Left hindlimb (tissue), 1 donor: Measurements from ENCODE around the gene PPIG.
"Not testable (repeated sequence)": the region's sequence is repeated elsewhere in the genome, so short reads cannot be mapped to it uniquely, and the experiment has no call there.

ENCODE experiments used
- DNase-seq: peaks from one replicate; pipeline ENCODE4 v3.0.0-alpha.2; 2018

PPIG gene

DNA sequence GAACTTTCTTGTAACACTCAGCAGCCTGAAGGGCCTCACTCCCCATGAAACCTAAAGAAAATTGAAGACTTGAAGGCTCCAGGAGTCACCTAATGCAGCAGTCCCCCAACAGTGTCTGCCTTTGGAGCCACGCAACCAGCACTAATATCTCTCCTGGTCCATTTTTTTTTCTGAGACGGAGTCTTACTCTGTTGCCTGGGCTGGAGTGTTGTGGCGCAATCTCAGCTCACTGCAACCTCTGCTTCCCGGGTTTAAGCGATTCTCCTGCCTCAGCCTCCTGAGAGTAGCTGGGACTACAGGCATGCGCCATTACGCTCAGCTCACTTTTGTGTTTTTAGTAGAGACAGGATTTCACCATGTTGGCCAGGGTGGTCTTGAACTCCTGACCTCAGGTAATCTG is 12.4 kb downstream of the PPIG start:
- DNase-seq: not testable (repeated sequence)

DNA sequence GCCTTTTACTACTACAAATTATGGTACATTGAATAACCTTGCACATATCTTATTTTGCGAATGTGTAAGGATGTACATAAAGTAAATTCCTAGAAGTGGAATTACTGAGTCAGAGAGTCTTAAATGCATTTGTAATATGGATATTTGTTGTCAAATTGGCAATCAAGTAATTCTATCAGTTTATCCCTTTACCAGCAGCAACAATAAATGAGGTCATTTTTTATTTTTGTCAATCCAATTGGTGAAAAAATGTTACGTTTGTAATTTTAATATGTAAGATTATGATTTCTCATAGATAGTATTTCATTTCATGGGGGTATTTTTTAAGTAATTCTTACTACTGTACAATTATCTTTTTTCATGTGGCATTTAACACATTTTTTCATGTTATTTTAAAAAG is 14.8 kb downstream of the PPIG start:
- DNase-seq: no peak

DNA sequence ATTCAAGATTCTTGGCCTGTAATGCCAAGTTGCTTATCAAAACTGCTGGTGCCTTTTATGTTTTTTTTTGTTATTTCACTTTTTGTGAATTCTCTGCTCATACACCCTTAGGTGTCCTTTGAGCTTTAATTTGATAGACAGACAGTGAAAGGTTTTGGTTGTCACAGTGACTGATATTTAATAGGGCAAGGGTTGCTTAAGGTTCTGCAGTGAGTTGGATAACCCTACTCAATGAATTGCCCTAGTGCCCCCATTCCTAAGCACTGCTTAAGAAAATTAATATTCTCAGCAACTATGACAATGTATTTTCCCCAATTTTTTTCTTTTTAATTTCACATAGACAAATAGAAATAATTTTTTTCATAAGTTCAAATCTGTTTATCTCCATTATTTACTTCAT is 15.4 kb downstream of the PPIG start:
- no peak for DNase-seq

DNA sequence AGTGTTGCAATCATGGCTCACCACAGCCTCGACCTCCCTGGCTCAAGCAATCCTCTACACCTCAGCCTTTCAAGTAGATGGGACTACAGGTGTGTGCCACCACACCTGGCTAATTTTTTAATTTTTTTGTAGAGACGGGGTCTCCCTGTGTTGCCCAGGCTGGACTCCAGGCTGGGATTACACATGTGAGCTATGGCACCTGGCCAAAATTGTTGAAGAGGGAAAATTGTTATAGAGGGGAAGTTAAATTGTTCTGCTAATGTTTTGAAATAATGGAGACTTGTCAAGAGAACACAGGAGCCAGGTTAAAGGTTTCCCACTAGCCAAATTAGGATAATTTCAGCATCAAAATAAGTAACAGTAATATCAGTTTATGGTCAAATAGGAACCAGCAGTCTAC is 25.1 kb downstream of the PPIG start:
- no peak for DNase-seq

DNA sequence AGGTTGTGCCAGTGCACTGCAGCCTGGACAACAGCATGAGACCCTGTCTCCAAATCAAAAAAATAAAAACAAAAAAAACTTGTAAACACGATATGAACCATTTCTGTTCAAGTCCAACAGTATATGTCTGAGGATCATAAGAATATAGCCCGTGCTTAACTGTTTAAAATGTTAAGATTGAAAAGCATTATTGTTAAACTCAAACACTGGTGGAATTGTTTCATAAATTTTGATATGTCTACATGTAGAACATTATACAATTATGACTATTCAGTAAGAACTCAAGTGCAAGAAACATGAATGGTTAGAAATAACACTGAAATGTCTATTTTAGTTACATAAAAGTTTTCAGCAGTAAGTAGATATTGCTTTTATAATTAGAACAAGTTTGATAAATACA is 29.7 kb downstream of the PPIG start:
- DNase-seq: no peak

DNA sequence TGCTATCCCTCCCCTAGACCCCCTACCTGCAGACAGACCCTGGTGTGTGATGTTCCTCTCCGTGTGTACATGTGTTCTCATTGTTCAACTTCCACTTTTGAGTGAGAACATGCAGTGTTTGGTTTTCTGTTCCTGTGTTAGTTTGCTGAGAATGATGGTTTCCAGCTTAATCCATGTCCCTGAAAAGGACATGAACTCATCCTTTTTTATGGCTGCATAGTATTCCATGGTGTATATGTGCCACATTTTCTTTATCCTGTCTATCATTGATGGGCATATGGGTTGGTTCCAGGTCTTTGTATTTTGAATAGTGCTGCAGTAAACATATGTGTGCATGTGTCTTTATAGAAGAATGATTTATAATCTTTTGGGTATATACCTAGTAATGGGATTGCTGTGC is 31.8 kb downstream of the PPIG start:
- not testable (repeated sequence) for DNase-seq

DNA sequence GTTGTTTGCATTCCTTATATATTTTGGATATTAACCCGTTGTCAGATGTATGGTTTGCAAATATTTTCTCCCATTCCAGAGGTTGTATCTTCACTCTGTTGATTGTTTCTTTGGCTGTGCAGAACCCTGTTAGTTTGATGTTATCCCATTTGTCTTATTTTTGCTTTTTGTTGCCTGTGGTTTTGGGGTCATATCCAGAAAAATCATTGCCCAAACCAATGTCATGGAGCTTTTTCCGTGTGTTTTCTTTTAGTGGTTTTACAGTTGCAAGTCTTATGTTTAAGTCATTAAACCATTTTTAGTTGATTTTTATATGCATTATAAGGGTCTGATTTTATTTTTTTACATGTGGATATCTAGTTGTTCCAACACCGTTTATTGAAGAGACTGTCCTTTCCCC is 35.8 kb downstream of the PPIG start:
- DNase-seq: no peak

DNA sequence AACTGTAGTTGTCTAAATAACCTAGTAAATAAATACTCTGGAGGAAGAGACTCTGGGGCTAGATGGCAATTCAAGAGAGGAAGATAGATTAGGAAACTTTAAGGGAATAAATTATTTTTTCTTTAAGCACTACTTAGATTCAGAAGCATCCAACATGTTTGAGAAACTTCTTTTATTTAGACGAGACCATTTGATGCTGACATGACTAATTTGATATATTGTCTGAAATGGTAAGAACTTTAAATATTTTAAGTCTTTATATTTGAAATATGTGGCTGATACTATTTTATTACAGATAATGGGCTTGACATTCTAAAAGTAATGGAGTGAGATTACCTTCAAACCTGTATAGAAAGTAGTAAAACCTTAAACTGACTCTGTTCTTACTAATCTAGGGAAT is 36.4 kb downstream of the PPIG start:
- no peak for DNase-seq

DNA sequence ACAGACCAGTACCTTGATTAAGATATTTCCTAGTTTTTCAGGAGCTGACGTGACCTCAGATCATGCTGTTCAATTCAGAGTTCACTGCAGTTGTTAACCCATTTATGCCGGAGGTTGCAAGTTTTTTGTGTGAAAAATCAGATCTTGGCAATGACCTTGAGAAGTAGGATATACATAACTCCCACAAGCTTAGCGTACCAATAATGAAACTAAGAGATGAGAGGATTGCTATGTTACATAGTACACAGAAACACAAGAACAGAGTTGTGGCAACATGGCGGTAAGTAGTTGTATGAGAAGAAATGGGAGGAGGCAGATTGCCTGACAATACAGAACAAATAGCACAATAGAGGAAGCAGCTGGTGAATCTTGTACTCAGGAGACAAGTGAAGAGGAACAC is 39.1 kb downstream of the PPIG start:
- DNase-seq: no peak

DNA sequence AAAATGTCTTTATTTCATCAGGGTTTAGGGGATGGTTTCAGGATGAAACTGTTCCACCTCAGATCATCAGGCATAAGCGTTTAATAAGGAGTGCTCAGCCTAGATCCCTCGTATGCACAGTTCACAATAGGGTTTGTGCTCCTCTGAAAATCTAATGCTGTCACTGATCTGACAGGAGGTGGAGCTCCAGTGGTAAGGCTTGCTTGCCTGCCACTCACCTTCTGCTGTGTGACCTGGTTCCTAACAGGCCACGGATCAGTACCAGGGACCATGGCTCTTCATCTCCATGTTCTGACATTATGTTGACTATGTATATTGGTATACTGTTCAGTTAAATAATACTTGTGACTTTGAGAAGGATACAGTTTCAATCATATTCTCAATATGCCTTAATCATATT is 41.6 kb downstream of the PPIG start:
- no peak for DNase-seq

DNA sequence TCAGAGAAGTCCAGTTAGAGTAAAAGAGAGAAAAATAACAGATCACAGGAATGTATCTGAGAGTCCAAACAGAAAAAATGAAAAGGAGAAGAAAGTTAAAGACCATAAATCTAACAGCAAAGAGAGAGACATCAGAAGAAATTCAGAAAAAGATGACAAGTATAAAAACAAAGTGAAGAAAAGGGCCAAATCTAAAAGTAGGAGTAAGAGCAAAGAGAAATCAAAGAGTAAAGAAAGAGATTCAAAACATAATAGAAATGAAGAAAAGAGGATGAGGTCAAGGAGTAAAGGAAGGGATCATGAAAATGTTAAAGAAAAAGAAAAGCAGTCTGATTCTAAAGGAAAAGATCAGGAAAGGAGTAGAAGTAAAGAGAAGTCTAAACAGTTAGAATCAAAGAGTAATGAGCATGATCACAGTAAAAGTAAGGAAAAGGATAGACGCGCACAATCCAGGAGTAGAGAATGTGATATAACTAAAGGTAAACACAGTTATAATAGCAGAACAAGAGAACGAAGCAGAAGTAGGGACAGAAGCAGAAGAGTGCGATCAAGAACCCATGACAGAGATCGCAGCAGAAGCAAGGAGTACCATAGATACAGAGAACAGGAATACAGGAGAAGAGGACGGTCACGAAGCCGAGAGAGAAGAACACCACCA is 52.4 kb downstream of the PPIG start:
- DNase-seq: no peak

DNA sequence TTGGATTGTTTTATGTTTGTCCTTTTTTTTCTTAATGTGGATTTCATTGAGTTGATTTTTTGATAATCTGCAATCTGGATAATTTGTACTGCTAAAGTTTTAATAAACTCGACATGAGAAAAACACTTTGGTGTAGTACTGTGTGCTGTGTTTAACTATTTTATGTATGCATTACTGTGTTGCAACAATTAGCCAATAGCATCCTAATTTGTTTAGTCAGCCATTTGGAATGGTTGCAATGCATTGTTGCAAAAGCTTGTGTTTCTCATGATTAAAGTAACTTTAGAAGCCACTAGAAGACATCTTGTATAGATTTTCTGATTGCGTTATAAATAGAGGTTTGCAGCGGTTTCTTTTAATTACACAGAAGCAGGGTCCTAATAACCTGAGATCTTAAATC is 53.5 kb downstream of the PPIG start:
- DNase-seq: no peak

DNA sequence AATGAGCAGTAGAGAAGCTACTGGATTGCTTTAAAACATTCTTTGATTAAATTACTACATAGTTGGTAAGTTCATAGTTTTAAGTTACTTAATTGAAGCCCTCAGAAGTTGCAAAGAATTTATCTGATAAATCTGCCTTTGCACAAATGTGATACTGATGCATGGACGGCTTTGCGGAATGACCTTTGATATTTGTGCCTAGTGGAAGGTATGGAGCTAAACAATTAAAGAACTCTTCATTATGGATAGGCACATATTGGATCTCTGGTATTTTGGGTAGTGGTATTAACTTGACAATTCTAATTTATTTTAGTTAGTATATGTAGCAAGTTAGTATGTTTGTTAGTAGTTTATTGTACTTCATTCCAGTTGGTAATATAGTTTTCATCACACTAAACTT is 56.0 kb downstream of the PPIG start:
- no peak for DNase-seq

DNA sequence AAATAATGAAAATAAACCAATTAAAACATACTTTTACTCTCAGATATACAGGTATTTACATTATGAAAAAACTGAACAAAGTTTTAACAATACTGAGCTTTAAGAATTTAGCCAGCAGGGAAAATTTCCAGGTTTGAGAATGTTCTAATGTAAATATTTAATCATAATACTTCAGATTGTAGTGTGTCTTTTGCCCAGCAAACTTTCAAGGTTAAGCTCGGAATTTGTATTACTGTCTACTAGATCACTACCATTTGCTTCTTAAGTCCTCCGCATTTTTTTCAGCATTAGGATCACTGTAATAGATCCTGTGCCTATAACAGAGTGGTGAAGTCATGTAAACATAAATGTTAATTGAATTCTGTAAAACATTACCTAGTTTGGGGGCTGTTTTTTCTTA is 57.3 kb downstream of the PPIG start:
- no peak for DNase-seq

DNA sequence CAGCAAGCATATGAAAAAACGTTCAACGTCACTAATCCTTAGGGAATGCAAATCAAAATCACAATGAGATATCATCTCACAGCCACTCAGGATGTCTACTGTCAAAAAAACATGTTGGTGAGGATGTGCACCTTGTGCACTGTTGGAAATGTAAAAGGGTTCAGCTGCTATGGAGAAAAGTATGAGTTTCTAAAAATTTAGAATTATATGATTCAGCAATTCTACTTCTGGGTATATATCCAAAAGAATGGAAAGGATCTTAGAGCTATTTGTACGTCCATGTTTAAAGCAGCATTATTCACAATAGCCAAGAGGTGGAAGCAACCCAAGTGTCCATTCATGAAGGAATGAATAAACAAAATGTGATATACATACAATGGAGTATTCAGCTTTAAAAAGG is 60.0 kb downstream of the PPIG start:
- DNase-seq: no peak

DNA sequence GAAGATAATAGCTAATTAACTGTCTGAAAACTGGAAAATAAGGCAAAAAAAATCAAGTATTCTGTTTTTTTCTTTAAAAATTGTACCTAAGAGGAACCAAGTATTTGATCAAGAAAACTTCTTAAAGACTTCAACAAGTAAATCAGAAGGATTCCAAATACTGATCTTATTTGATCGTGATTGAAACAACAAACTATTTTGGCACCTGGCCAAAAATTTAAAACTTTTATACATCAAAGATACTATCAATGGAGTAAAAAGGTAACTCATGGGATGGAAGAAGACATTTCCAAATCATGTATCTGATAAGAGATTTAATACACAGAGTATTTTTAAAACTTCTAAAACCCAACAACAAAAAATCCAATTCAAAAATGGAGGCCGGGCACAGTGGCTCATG is 63.3 kb downstream of the PPIG start:
- DNase-seq: no peak

DNA sequence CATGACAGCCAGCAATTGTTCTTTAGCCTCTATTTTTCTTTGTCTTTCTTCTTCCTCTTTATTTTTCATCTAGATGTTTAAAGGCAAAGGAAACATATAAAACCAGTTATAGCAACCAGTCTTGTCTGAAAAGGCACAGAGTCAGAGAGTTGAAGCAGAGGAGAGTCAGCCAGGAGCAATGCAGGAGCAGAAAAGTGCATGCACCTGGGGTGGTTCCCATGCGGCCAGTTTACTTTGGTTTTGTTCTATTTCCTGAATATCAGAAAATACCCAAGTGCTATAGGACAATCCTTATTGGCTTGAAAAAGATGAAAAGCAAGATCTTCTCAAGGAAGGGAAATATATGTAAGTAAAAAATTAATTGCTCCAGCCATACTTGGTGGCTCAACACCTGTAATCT is 65.1 kb downstream of the PPIG start:
- no peak for DNase-seq

DNA sequence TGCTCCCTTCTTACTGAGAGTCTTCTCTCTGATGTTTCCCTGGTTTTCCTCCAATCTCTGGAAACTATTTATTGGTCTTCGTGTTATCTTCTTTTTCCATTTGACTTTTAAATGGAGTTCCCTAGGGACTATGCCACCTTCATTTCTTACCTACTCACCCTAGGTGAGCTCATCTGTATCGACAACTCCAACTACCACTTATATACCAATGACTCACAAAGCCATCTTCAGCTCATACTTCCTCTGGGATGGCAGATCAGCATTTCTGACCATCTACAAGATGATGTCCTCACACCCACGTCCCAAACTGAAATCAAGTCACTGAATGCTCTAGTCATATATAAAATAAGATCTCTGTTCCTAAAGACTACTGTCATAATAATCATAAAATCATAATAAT is 69.5 kb downstream of the PPIG start:
- DNase-seq: no peak

DNA sequence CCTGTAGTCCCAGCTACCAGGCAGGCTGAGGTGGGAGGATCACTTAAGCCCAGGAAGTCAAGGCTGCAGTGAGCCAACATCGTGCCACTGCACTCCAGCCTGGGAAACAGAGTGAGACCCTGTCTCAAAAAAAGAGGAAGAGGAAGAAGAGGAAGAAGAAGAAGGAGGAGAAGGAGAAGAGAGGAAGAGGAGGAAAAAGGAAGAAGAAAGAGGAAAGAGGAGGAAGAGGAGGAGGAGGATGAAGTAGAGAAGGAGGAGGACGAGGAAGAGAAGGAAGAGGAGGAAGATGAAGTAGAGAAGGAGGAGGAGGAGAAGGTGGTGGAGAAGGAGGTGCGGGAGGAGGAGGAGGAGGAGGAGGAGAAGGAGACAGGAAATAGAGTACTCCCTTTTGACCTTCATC is 72.0 kb downstream of the PPIG start:
- DNase-seq: no peak

DNA sequence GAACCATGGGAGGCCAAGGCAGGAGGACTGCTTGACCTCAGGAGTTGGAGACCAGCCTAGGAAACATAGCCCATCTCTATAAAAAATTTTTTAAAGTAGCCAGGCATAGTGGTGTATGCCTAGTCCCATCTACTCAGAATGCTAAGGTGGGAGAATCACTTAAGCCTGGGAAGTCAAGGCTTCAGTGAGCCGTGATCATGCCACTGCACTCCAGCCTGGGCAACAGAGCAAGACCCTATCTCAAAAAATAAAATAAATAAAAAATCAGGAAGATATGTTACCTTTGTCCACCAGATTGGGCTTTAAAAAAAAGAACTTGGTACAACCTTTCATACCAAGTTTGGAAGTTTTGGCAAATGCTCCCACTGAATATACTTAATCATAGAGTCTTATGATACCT is 74.7 kb downstream of the PPIG start:
- no peak for DNase-seq

DNA sequence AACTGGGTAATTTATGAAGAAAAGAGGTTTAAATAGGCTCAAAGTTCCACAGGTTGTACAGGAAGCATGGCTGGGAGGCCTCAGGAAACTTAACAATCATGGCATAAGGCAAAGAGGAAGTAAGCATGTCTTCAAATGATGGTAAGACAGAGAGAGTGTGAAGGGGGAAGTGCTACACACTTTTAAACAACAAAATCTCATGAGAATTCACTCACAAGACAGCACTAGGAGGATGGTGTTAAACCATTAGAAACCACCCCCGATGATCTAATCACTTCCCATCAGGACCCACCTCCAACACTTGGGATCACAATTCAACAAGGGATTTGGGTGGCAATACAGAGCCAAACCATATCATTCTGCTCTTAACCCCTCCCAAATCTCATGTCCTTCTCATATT is 75.2 kb downstream of the PPIG start:
- DNase-seq: no peak

DNA sequence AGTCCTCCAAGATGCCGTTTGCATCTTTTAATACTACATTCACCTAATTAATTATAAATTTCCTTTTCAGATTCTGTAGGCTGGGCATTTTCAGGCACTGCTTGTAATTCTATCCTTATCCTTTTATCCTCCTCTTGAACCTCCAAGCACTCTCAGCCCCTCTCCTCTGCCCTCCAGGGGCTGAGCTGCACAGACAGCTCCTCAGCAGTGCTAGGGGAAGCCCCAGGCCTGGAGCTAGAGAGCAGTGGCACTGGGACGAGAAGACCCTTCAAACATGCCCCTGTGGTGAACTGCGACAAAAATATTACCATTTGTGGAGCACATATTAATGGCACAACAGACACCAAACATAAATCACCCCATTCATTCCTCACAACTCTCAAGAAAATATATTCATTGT is 77.1 kb downstream of the PPIG start:
- DNase-seq: no peak

DNA sequence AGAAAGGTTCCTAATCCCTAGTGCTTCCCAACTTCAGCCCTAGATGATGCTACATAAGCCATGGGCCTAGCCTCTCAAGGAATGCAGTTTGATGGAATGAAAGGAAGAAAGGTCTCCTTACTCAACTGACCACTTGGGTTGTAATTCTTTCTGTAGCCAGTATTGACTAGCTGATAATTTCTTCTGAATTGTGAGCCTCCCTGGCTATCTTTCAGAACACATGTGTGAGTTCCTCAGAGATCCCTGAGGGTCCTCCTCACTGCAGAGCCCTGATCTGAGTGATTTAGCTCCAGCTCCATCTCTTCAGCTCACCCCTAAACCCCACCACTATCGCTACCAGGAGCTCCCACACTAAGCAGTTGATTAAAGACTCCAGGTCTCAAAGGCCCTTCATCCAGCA is 78.6 kb downstream of the PPIG start:
- no peak for DNase-seq

DNA sequence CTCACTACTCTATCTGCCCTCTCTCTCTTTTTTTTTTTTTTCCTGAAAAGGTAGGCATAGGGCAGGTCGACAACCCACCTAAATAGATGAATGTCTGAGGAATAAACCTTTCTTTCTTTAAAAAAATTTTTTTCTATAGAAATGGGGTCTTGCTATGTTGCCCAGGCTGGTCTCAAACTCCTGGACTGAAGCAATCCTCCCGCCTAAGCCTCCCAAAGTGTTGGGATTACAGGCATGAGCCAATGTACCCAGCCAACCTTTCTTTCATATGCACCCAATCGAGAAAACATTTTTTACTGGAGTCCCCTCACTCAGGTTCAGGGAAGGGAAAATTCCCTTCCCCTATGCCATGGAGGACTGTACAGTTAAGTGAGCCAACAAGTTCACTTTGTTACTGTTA is 79.1 kb downstream of the PPIG start:
- no peak for DNase-seq

DNA sequence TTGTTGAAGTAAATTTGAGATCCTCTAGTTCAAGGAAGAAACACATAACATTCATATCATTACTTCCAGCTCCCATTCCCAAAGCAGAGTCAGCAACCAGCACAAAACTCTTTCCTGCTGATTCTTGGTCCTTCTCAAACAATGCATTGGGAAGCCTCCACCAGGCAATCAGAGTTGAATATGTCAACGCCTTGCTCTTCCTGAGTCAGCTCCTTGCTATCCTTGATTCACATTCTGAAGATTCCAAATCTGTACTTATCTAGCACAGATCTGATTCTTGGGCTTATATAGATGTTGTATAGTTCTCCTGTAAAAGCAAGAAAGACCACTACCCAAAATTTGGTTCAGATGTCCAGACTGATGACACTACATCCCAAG is 80.4 kb downstream of the PPIG start:
- DNase-seq: no peak
